Right cardiac atrium (tissue), 5 donors: ENCODE results near the gene CDC42BPB. TPM values are rescaled to one million over a fixed set of nuclear protein-coding genes. Genes with fewer than 3 reads are reported as not detected.
A peak's percentile ranks its signal among the peaks of the same experiment; 100 is the strongest.

ENCODE experiments used
- ATAC-seq, 2 donors: fragments of 200-7000 bp; cut with Tn5 transposase; one replicate each; pipeline versions ENCODE4 v1.8.0 to v1.9.1; 2020; ENCODE audit warnings: moderate library complexity in 2 of 2, mild to moderate bottlenecking in 1 of 2
- DNase-seq, 3 donors: peaks; one replicate each; pipeline ENCODE4 v3.0.0-alpha.2; 2020
- H3K27ac ChIP-seq: one replicate; pipeline ENCODE4 v1.5.1; 2013; ENCODE audit warnings: mild to moderate bottlenecking, low read length, control low read depth, moderate library complexity
- H3K27me3 ChIP-seq: one replicate; pipeline ENCODE4 v1.6.1; 2013; ENCODE audit not compliant: control insufficient read depth, insufficient read depth
- H3K4me1 ChIP-seq: one replicate; pipeline ENCODE4 v1.6.1; 2013; ENCODE audit warnings: low read length; ENCODE audit not compliant: control insufficient read depth, insufficient read depth
- H3K4me3 ChIP-seq: one replicate; pipeline ENCODE4 v1.5.1; 2013; ENCODE audit warnings: low read length, control low read depth
- H3K9me3 ChIP-seq: one replicate; pipeline ENCODE4 v1.6.1; 2013; ENCODE audit warnings: low read length; ENCODE audit not compliant: control insufficient read depth
- WGBS: extraction: QIAGEN DNeasy Blood & Tissue Kit; methylation state at CpG from one replicate; pipeline ENCODE4 v1.1.7; 2013; 5-methylcytosine and 5-hydroxymethylcytosine counted together
- intact Hi-C, 4 donors: fragments of 100-400 bp; cut with DNase I; formaldehyde crosslinking; loops; one replicate each; pipeline versions ENCODE4 v1.11.0 to v1.14.0; 2022 to 2023
- polyA plus RNA-seq: library from polyadenylated mRNA; stranded (reverse); fragments of 200-250 nt; gene quantifications from one replicate; pipeline ENCODE4 v1.2.3, GENCODE V29; 2013
- total RNA-seq, 4 donors: library from RNA; stranded (reverse); fragmentation: NEBNext Ultra II Directional; extraction: Animal tissue kit (Norgen Biotek cat#: 25700); gene quantifications; one replicate each; pipeline ENCODE4 v1.2.1, GENCODE V29; 2021
- donor health status: healthy with polysubstance abuse.
- donor health status: DM: no; HTN: yes; CAD: no.
- donor health status: DM: no; HTN: no; CAD: no.
- donor health status: DM: no; HTN: yes; CAD: no; lungs with severe emphysema.
- donor health status: DM: yes; HTN: yes; CAD: no.

Gene CDC42BPB
- total and polyA plus RNA-seq, 5 donors: 42.5 to 82.5 (median 69.7) TPM

DNA sequence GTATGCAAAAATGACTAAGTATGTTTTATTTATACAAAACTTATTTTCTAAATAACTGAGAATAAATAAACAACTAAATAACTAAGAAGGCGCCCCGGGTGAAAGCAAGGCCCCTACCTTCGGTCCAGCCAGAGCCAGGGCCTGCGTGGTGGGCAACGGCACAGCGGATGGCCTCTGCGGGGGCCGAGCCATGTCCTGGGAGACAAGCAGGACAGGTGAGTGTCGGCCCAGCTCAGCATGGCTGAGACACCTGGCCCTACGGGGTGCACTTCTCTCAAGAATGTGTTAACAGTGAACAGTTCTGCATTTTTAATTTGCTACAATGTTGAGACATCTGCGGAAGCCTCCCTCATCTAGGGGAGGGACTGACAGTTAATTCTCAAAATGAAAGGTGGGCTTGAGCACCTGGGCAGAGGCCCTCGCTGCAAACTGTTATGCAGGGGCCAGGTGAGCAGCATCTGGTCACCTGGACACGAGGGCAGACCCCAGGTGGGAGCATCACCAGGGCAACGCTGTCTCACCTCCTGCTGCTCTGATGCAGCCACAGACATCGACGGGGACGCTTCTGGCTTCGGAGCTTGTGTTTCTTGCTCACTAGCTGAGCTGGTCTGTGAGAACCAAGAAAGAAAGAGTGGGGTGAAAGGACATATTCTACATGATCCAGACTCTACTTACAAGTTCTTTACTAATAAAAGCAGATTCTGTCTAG is 103.1 kb downstream of the CDC42BPB start:
- intact Hi-C loops: no loop called here
- Histone ChIP-seq H3K4me1 (no peaks in the 10 kb centered on the region), H3K9me3 (no peaks in the 10 kb centered on the region), H3K27ac (no peak overlapping the region), H3K27me3 (no peaks in the 10 kb centered on the region), H3K4me3 (no peak overlapping the region)
- DNase-seq (no peak), ATAC-seq (no peak)
- WGBS: 90% methylated on average over 18 of the region's 18 CpGs

DNA sequence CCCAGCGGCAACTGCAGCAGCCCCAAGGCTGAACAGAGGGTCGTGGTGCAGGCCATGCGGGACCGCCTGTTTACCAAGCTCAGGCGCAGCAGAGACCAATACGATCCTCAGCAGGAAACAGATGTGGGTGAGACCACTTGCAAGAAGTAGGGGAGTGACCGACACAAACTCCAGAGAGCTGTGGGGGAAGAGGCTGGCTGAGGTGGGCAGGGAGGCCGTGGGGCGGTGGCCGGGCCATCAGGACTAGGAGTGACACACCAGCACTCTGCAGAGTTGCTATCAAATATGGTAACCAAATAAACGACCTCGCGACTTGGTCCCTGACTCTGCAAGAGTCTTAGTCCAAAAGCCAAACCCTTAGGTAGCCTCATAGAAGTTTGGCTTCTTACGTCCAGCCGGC is 104.2 kb downstream of the CDC42BPB start:
- no peak overlapping the region for H3K27ac ChIP-seq
- H3K4me1 ChIP-seq: no peaks in the 10 kb centered on the region
- intact Hi-C loops: no loop called here
- ATAC-seq (no peak), DNase-seq (no peak)
- WGBS: 87% methylated on average over 15 of the region's 15 CpGs
- H3K9me3 ChIP-seq: no peaks in the 10 kb centered on the region
- no peak overlapping the region for H3K4me3 ChIP-seq
- no peaks in the 10 kb centered on the region for H3K27me3 ChIP-seq

DNA sequence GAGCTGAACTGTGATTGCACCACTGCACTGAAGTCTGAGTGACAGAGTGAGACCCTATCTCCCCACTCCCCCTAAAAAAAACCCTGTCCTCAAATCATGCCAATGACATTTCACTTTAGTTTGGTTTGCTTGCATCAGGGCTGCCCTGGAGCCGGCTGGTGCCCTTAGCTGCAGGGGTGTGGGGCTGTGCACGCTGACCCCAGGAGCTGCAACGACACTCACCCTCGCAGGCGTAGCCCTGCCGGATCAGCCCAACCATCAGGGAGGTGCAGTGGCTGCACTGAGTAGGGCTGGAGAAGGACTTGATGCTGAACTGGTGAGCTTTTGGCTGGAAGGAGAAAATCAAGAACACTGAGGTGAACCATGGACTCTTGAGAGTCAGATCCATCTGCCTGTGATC is 105.1 kb downstream of the CDC42BPB start:
- Histone ChIP-seq H3K4me3 (no peak overlapping the region), H3K4me1 (no peaks in the 10 kb centered on the region), H3K27me3 (no peaks in the 10 kb centered on the region), H3K9me3 (no peaks in the 10 kb centered on the region), H3K27ac (no peak overlapping the region)
- DNase-seq: no peak
- no peak for ATAC-seq
- intact Hi-C loops: no loop called here
- WGBS: 82% methylated on average over 6 of the region's 6 CpGs

DNA sequence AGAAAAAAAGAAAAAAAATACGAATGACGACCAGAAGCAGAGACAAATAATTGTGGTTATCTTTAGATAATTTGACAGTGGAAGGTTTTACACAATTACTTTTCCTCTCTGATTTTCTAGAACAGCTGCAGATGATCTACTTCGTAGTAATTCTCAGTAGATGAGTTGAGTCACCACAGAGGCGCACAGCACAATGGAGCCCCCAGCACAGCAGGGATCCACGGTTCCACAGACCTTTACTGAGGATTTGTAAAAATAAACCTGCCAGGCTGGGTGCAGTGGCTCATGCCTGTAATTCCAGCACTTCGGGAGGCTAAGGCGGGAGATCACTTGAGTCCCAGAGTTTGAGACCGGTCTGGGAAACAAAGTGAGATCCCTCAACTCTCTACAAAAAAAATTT is 105.5 kb downstream of the CDC42BPB start:
- no peak for ATAC-seq
- intact Hi-C loops: no loop called here
- H3K27me3 ChIP-seq: no peaks in the 10 kb centered on the region

DNA sequence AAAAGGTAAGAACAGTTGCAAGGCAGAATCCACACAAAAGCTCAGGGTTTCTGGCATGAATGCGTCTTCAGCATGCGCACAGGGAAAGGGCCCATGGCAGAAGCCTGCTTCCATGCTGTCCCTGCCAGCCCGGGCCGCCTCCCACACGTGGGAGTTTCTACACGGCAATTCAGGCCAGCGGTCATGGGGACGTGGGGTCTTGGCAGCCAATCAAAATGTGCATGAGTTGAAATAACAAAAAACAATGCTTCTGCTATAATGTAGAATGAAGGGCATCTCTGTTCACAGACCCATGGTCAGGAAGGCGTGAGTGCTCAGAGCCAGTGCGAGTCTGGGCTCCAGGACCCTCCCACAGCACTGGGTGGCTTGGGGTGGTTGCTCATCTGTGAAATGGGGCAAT is 106.3 kb downstream of the CDC42BPB start:
- no peaks in the 10 kb centered on the region for H3K9me3 ChIP-seq
- H3K4me3 ChIP-seq: no peak overlapping the region
- no peaks in the 10 kb centered on the region for H3K4me1 ChIP-seq
- H3K27me3 ChIP-seq: no peaks in the 10 kb centered on the region
- WGBS: 48% methylated on average over 10 of the region's 10 CpGs
- no peak for ATAC-seq
- no peak overlapping the region for H3K27ac ChIP-seq
- intact Hi-C loops: no loop called here
- DNase-seq: no peak

More for the DNA sequence above, 105.5 kb downstream of the CDC42BPB start:
- H3K4me1 ChIP-seq: no peaks in the 10 kb centered on the region
- no peak overlapping the region for H3K4me3 ChIP-seq
- WGBS: 73% methylated on average over 8 of the region's 8 CpGs
- no peaks in the 10 kb centered on the region for H3K9me3 ChIP-seq
- DNase-seq: no peak
- H3K27ac ChIP-seq: no peak overlapping the region

DNA sequence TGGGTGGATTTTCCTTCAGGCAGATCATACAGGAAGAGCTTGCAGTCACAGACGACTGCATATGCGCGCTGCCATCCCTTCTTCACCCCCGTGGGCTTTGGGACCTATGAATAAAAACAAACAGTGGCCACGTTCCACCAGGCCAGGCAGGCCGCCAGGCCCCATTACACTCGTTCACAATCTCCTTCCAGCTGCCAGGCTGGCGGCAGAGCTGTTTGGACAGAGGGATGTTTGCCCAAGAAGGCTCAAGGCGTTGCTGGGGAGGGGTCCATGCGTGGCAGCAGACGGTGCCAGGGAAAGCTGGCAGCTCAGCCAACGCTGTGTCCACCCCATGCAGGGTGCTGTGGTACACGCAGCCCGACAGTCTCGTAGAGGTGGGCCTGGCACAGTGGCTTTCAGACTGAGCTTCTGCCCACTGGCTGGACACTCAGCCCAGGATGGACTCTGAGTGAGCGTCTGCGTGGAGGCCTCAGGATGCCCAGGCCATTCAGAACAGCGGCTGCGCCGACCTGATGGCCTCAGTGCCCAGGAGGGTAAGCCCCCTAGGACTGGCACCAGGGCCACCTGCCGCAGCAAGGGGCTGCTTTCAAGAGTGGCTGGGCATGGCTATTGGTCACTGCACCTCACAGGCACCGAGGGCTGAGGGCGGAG is 107.4 kb downstream of the CDC42BPB start:
- 63% methylated on average over 23 of the region's 23 CpGs for WGBS
- Histone ChIP-seq H3K9me3 (no peaks in the 10 kb centered on the region), H3K27me3 (no peaks in the 10 kb centered on the region), H3K4me3 (no peak overlapping the region), H3K27ac (no peak overlapping the region), H3K4me1 (no peaks in the 10 kb centered on the region)
- ATAC-seq: peak; percentile 50 to 60
- intact Hi-C loops: no loop called here
- peak; percentile 56 to 85 (median 82) for DNase-seq

DNA sequence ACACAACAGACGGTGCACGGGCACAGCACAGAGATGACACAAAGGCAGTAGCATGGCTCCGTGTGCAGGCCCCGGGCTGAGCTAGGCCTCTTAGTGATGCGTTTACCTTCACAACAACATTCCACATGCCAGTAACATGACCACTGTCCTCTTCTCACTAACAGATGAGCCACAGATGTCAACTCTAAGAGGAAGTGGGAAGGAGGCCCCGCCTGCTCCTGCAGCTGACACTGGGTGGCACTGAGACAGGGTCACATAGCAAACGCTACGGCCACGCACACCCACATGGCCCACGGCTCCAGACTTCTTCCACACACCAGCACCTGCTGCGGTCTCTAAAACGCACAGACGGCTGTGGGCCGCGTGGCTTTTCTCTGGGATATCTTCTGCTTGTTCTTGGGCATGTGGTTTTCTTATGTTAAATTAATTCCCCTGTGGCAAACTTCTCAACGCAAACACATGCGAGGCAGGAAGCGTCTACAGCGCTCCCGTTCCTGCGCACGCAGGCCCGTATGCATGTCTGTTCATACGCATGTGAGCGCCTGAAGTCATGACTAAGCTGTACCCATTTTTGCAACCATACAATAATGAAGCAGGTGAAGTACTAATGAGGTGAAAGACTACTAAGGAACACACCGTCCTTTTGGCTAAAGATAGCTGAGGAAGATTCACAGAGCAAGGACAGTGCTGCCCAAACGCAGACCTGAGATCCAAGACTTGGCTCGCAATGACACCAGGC is 108.1 kb downstream of the CDC42BPB start:
- ATAC-seq: no peak
- DNase-seq: no peak
- no peak overlapping the region for H3K4me3 ChIP-seq
- H3K9me3 ChIP-seq: no peaks in the 10 kb centered on the region
- 77% methylated on average over 28 of the region's 28 CpGs for WGBS
- no peak overlapping the region for H3K27ac ChIP-seq
- intact Hi-C loops: no loop called here
- H3K27me3 ChIP-seq: no peaks in the 10 kb centered on the region
- H3K4me1 ChIP-seq: no peaks in the 10 kb centered on the region

DNA sequence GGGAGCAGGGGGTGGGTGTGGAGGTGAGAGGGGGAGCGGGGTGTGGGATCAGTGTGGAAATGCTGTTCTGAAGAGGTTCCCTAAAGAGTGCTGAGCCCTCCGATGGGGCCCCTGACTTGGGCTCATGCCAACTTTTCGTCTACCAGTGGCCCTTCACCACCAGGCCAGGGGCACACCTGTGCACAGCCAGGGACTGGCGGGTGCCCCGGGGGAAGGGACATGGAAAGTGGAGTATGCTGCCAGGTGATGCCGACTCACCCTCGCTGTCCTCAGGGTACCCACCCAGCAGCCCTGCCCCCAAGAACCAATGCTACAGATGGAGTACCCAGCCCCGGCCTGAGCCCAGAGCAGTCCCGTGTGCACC is 108.7 kb downstream of the CDC42BPB start:
- Histone ChIP-seq H3K4me3 (no peak overlapping the region), H3K9me3 (no peaks in the 10 kb centered on the region), H3K27ac (no peak overlapping the region), H3K27me3 (no peaks in the 10 kb centered on the region), H3K4me1 (no peaks in the 10 kb centered on the region)
- 79% methylated on average over 9 of the region's 9 CpGs for WGBS
- DNase-seq (no peak), ATAC-seq (no peak)
- intact Hi-C loops: no loop called here

DNA sequence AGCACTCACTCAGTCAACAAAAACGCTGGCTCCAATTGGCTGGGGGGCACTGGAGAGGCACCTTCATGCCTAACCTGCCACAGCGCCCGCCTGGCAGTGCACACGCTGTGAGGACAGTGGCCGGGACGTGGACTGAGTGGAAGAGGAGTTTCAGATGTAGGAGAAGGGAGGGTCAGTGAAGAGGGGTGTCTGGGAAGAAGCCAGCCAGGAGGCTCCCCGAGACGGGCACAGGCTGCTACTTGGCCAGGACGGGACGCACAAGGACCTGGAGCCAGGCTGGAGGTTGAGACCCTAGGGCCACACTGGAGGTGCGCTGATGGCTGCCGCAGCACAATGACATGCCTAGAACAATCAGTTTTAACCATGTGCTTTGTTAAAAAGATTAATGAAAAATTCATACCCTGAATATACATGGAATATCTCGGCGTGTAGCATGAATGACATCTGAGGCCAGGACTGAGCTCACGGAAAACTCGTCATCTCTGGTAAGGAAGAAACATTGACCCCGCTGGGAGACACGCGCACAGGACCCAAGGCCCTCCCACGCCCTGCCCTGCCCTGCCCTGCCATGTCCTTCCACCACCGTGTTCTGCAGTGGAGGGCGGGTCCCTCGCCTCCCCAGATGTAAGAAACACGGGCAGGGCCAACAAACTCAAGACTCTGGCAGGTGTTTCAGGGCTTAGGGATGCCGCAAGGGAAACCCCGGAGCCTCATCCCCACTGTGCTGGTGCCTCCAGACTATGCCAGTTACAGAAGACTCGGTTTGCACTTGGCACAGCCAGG is 109.8 kb downstream of the CDC42BPB start:
- Histone ChIP-seq H3K27ac (no peak overlapping the region), H3K4me1 (no peaks in the 10 kb centered on the region), H3K27me3 (no peaks in the 10 kb centered on the region), H3K4me3 (no peak overlapping the region), H3K9me3 (no peaks in the 10 kb centered on the region)
- WGBS: 91% methylated on average over 27 of the region's 27 CpGs
- intact Hi-C loops: no loop called here
- DNase-seq (no peak), ATAC-seq (no peak)

DNA sequence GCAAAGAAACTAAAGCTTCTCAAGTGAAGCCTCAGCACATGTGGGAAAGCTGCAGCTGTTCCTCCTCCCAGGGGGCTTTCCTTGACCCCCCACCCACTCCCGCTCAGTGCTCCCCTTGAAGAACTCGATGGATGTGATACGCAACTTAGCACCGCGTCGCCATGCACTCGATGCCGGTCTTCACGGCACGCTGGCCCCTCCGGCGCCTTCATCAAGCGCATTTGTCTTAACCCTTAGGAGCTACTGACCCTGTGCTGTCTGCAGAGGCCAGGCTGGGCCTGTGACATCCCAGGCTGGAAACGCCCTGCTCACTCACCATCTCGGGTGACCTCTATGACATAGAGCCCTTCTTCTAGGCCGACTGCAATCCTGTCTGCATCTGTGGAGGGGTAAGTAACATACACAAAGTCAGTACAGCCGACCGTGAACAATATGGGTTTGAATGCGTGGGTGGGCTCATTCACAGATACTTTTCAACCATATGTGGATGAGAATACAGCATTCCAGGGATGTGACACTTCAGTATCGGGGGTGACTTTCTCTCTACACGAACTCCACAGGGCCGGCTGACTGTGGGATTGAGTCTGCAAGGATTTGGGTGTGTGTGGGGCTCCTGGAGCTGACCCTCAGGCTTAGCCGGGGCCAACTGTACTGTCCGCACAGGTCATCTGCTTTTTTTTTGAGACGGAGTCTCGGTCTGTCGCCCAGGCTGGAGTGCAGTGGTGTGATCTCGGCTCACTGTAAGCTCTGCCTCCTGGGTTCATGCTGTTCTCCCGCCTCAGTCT is 111.8 kb downstream of the CDC42BPB start:
- H3K27ac ChIP-seq: no peak overlapping the region
- no peaks in the 10 kb centered on the region for H3K9me3 ChIP-seq
- H3K4me1 ChIP-seq: no peaks in the 10 kb centered on the region
- no peak overlapping the region for H3K4me3 ChIP-seq
- peak in 2 of 3 donors; percentile 10 to 40 for DNase-seq
- ATAC-seq: no peak
- WGBS: 87% methylated on average over 29 of the region's 29 CpGs
- intact Hi-C loops: no loop called here
- H3K27me3 ChIP-seq: no peaks in the 10 kb centered on the region
